ENCODE data around the gene TIGD1.

Gene TIGD1

GRCh38 chr2:232504438-232504837, 45.9 kb downstream of the TIGD1 start:
- DNase-seq (ENCODE audit: low read depth), result no peak

GRCh38 chr2:232503809-232504323, 46.5 kb downstream of the TIGD1 start:
- no peak for DNase-seq (ENCODE audit: low read depth)
- no peak overlapping the region for H3K4me3 ChIP-seq (ENCODE audit: low read depth, low read length)
- TF ChIP-seq, protein P1, sequence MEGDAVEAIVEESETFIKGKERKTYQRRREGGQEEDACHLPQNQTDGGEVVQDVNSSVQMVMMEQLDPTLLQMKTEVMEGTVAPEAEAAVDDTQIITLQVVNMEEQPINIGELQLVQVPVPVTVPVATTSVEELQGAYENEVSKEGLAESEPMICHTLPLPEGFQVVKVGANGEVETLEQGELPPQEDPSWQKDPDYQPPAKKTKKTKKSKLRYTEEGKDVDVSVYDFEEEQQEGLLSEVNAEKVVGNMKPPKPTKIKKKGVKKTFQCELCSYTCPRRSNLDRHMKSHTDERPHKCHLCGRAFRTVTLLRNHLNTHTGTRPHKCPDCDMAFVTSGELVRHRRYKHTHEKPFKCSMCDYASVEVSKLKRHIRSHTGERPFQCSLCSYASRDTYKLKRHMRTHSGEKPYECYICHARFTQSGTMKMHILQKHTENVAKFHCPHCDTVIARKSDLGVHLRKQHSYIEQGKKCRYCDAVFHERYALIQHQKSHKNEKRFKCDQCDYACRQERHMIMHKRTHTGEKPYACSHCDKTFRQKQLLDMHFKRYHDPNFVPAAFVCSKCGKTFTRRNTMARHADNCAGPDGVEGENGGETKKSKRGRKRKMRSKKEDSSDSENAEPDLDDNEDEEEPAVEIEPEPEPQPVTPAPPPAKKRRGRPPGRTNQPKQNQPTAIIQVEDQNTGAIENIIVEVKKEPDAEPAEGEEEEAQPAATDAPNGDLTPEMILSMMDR (conservative IDR thresholded peaks at IDR 0.05; ENCODE audit: low read depth, low read length), result no peak

More at GRCh38 chr2:232504438-232504837, 45.9 kb downstream of the TIGD1 start:
- H3K4me3 ChIP-seq (ENCODE audit: low read depth, low read length), result no peak overlapping the region
- TF ChIP-seq, protein P1 (conservative IDR thresholded peaks at IDR 0.05; ENCODE audit: low read depth, low read length), result no peak

DNA sequence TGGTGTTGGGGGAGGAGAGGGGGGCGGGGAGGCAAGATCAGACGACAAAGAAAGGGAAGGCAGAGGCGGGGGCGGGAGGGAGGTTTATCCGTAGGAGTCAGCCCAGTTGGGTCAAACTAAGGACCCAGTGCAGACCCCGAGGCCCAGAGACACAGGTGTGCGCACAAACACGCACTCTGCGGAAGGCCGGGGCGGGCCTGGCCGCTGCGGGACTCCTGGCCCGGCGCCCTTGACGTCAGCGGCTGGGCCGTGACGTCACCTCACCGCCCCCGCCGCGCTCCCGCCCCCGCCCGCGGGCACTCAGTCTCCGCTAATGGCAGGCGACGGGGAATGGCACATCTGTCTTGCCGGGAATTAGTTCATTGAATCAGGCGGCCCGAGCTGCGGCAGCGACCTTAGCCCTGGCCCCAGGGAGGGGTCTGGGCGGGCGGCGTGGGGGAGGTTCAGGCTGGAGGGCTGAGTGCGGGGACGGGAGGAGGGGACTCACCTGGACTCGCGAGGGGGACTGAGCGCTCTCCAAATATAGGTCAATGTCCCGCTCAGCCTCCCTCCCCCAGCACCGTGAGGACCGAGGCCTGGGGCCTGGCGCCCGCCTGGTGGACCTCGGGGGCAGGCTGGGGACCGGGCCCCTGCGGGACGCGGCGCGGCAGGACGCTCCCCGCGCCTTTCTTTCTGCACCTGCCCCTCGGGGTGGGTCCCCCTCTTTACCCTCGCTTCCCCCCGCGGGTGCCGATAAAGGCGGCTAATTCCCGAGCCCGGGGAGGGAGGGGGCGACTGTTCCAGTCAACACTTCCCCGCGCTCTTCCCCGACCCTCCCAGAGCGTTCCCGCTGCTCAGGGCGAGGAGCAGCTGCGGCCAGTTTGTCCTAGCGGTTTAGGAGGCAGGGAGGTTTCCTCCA, 47.2 kb downstream of the TIGD1 start:
- TF ChIP-seq, protein P1 (conservative IDR thresholded peaks at IDR 0.05; ENCODE audit: low read depth, low read length), result no peak
- peak; percentile 14 for DNase-seq (ENCODE audit: low read depth)
- no peak overlapping the region for H3K4me3 ChIP-seq (ENCODE audit: low read depth, low read length)

DNA sequence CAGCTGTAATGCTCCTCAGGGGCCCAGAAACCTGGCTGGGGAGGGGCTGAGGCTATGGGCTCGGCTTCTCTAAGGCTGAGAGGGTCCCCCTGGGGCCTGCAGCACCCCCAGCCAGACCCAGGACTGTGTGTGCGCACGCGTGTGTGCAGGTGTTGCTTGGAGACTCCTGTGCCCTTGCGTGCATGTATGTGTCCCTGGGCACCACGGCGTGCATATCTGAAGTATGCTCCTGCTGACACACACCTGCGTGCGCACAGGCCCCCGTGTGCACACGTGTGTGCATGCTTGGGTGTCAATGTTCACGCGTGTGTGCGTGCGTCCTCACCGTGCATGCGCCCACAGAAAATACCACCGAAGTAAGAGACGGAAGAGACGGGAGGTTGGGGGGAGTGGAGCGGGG, 47.8 kb downstream of the TIGD1 start:
- TF ChIP-seq, protein P1 (conservative IDR thresholded peaks at IDR 0.05; ENCODE audit: low read depth, low read length), result no peak
- H3K4me3 ChIP-seq (ENCODE audit: low read depth, low read length), result no peak overlapping the region
- DNase-seq (ENCODE audit: low read depth), result no peak

DNA sequence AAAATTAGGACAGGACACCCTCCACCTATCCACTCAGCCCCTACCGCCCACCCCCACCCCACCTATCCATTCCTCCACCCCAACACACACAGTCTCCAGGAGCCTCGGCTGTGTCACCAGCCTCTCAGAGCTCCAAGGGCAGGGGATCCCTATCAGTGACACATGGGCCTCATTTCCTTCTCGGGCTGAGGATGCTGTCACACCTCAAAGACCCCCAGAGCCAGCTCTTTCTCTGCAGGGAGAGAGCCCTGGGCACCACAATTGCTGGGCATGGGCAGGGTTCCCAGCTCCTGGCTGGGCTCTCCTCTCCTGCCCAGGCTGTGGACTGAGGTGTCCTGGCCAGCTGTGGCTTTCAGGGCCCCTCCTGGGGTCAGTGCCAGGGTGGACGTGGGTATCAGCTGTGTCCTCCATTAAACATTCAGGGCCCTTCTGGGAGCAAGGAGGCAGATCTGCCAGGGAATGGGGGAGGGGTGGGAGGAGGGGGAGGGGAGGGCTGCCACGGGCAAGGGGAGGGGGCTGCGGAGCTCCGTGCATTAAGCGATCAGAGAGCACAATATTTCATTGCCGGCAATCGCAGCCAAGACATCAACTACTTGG, 48.5 kb downstream of the TIGD1 start:
- no peak for DNase-seq (ENCODE audit: low read depth)
- TF ChIP-seq, protein P1 (conservative IDR thresholded peaks at IDR 0.05; ENCODE audit: low read depth, low read length), result no peak
- H3K4me3 ChIP-seq (ENCODE audit: low read depth, low read length), result no peak overlapping the region

GRCh38 chr2:232501331-232501771, 49.0 kb downstream of the TIGD1 start:
- TF ChIP-seq, protein P1 (conservative IDR thresholded peaks at IDR 0.05; ENCODE audit: low read depth, low read length), result no peak
- no peak overlapping the region for H3K4me3 ChIP-seq (ENCODE audit: low read depth, low read length)
- DNase-seq (ENCODE audit: low read depth), result no peak
